ENCODE measurements around the gene TCF25. TPM values are rescaled to one million over a fixed set of nuclear protein-coding genes. Genes with fewer than 3 reads are reported as not detected.
A peak's percentile ranks its signal among the peaks of the same experiment; 100 is the strongest.
"Not testable (repeated sequence)": the region's sequence is repeated elsewhere in the genome, so short reads cannot be mapped to it uniquely, and the experiment has no call there.

TCF25 gene
- total RNA-seq, 1 experiment from 2014 or later, result 345 TPM

- no peak overlapping the region for H3K4me2 ChIP-seq (ENCODE audit: low read length)
- peak overlapping the region; percentile 10; the same call in 1 of the 2 replicates for H3K27ac ChIP-seq (ENCODE audit: low read depth, low read length)
- POLR2A ChIA-PET, result no interaction called here
- ATAC-seq, result no peak
- H3K9me3 ChIP-seq (ENCODE audit: control insufficient read depth in 1 of 2, insufficient read depth in 1 of 2, low read depth in 1 of 2, low read length in 2 of 2), result no peaks in the 10 kb centered on the region; a peak in 1 of 4 replicates
- no peak overlapping the region for H3K4me3 ChIP-seq (replicated peaks in 1 of 2; ENCODE audit: low read depth in 1 of 2, low read length in 2 of 2)
- DNase-seq (ENCODE audit: low read depth, low spot score), result no peak
- H3K9me2 ChIP-seq (ENCODE audit: insufficient read depth), result no peaks in the 10 kb centered on the region
- no peaks in the 10 kb centered on the region; a peak in 1 of 4 replicates for H3K36me3 ChIP-seq (ENCODE audit: control insufficient read depth in 1 of 2, insufficient read depth in 2 of 2, low read length in 2 of 2)
- no peaks in the 10 kb centered on the region for H3K27me3 ChIP-seq (ENCODE audit: insufficient read depth, low read length)
- peaks cover 15 to 20% of the 10 kb centered on the region in 2 experiments for H3K4me1 ChIP-seq (ENCODE audit: control insufficient read depth in 1 of 2, insufficient read depth in 2 of 2, low read length in 2 of 2)
- CTCF ChIA-PET, result no interaction called here
- BruUV-seq (replicated peaks), result no TSS peak
- RAD21 ChIA-PET (ENCODE audit: low non-redundant PET in 1 of 2, low total read pairs in 2 of 2, uncharacterized antibody in 2 of 2, unreplicated experiment in 2 of 2), result no interaction called here
- no peak for TF ChIP-seq FOSL1 (IDR thresholded peaks at IDR 0.05; ENCODE audit: low read depth)
- no peak for TF ChIP-seq ZNF274 (IDR thresholded peaks at IDR 0.05; ENCODE audit: low read depth, low read length)
- TF ChIP-seq MAX (IDR thresholded peaks at IDR 0.05), result no peak
- no peak for TF ChIP-seq EZH2phosphoT487 (IDR thresholded peaks at IDR 0.05; ENCODE audit: borderline replicate concordance)
- no peak for TF ChIP-seq SRF (IDR thresholded peaks at IDR 0.05; ENCODE audit: low read depth)
- TF ChIP-seq SP1 (IDR thresholded peaks at IDR 0.05; ENCODE audit: low read depth), result no peak
- TF ChIP-seq CEBPB (IDR thresholded peaks at IDR 0.05; ENCODE audit: low read depth), result no peak
- TF ChIP-seq YY1 (IDR thresholded peaks at IDR 0.05; ENCODE audit: extremely low read depth, insufficient replicate concordance, low read depth, low read length), result no peak
- no peak for TF ChIP-seq RAD21 (IDR thresholded peaks at IDR 0.05; ENCODE audit: low read depth)
- no peak for TF ChIP-seq CBX3 (IDR thresholded peaks at IDR 0.05; ENCODE audit: low read depth)
- no peak for TF ChIP-seq ATF3 (IDR thresholded peaks at IDR 0.05)
- TF ChIP-seq EZH2 (IDR thresholded peaks at IDR 0.05), result no peak
- TF ChIP-seq SIN3A (IDR thresholded peaks at IDR 0.05; ENCODE audit: low read depth), result no peak
- no peak for TF ChIP-seq ELF1 (IDR thresholded peaks at IDR 0.05; ENCODE audit: borderline replicate concordance, low read depth)
- intact Hi-C loops (cut with micrococcal nuclease), result no loop called here
- H4K20me1 ChIP-seq (ENCODE audit: insufficient read depth), result no peaks in the 10 kb centered on the region
- no peak overlapping the region for H2AFZ ChIP-seq (ENCODE audit: low read depth, low read length, poor library complexity, severe bottlenecking)
- no peak overlapping the region for H3K9ac ChIP-seq (ENCODE audit: low read length)
- no peaks in the 10 kb centered on the region for H3K79me2 ChIP-seq (ENCODE audit: insufficient read depth, low read length)
Observed at GRCh38 chr16:89831810-89832328, 41.5 kb upstream of the TCF25 start.

- H3K4me3 ChIP-seq (replicated peaks in 1 of 2; ENCODE audit: low read depth in 1 of 2, low read length in 2 of 2); H3K9me3 ChIP-seq (ENCODE audit: control insufficient read depth in 1 of 2, insufficient read depth in 1 of 2, low read depth in 1 of 2, low read length in 2 of 2); H3K4me1 ChIP-seq (ENCODE audit: control insufficient read depth in 1 of 2, insufficient read depth in 2 of 2, low read length in 2 of 2); POLR2A ChIA-PET; H3K9me2 ChIP-seq (ENCODE audit: insufficient read depth); H3K36me3 ChIP-seq (ENCODE audit: control insufficient read depth in 1 of 2, insufficient read depth in 2 of 2, low read length in 2 of 2); H3K79me2 ChIP-seq (ENCODE audit: insufficient read depth, low read length); H3K27me3 ChIP-seq (ENCODE audit: insufficient read depth, low read length); RAD21 ChIA-PET (ENCODE audit: low non-redundant PET in 1 of 2, low total read pairs in 2 of 2, uncharacterized antibody in 2 of 2, unreplicated experiment in 2 of 2); DNase-seq (ENCODE audit: low read depth, low spot score); BruUV-seq (replicated peaks); H3K4me2 ChIP-seq (ENCODE audit: low read length); intact Hi-C loops (cut with micrococcal nuclease); CTCF ChIA-PET; H3K9ac ChIP-seq (ENCODE audit: low read length); H4K20me1 ChIP-seq (ENCODE audit: insufficient read depth); ATAC-seq; H2AFZ ChIP-seq (ENCODE audit: low read depth, low read length, poor library complexity, severe bottlenecking); H3K27ac ChIP-seq (ENCODE audit: low read depth, low read length): not testable (repeated sequence)
Observed at GRCh38 chr16:89833664-89834363, 39.6 kb upstream of the TCF25 start.

- POLR2A ChIA-PET; H4K20me1 ChIP-seq (ENCODE audit: insufficient read depth); H3K36me3 ChIP-seq (ENCODE audit: control insufficient read depth in 1 of 2, insufficient read depth in 2 of 2, low read length in 2 of 2); CTCF ChIA-PET; DNase-seq (ENCODE audit: low read depth, low spot score); H3K27ac ChIP-seq (ENCODE audit: low read depth, low read length); BruUV-seq (replicated peaks); intact Hi-C loops (cut with micrococcal nuclease); H2AFZ ChIP-seq (ENCODE audit: low read depth, low read length, poor library complexity, severe bottlenecking); H3K79me2 ChIP-seq (ENCODE audit: insufficient read depth, low read length); H3K9me2 ChIP-seq (ENCODE audit: insufficient read depth); RAD21 ChIA-PET (ENCODE audit: low non-redundant PET in 1 of 2, low total read pairs in 2 of 2, uncharacterized antibody in 2 of 2, unreplicated experiment in 2 of 2); H3K9ac ChIP-seq (ENCODE audit: low read length); H3K9me3 ChIP-seq (ENCODE audit: control insufficient read depth in 1 of 2, insufficient read depth in 1 of 2, low read depth in 1 of 2, low read length in 2 of 2); H3K4me2 ChIP-seq (ENCODE audit: low read length); H3K4me3 ChIP-seq (replicated peaks in 1 of 2; ENCODE audit: low read depth in 1 of 2, low read length in 2 of 2); H3K27me3 ChIP-seq (ENCODE audit: insufficient read depth, low read length); ATAC-seq; H3K4me1 ChIP-seq (ENCODE audit: control insufficient read depth in 1 of 2, insufficient read depth in 2 of 2, low read length in 2 of 2): not testable (repeated sequence)
Observed at GRCh38 chr16:89834813-89835363, 38.5 kb upstream of the TCF25 start.

Data from HCT116 (cell line).